C4-2B (cell line): ENCODE results near the gene CELSR1.
A peak's percentile ranks its signal among the peaks of the same experiment; 100 is the strongest.

Source experiments
- CTCF ChIP-seq: fragments of 450-650 bp; conservative IDR thresholded peaks from 2 replicates; pipeline ENCODE4 v1.5.1; 2017; ENCODE audit warnings: mild to moderate bottlenecking
- ZFX ChIP-seq: fragments of 450-650 bp; IDR thresholded peaks from 2 replicates; pipeline ENCODE4 v1.6.1; 2017

- TF ChIP-seq CTCF (peak; percentile 99), ZFX (no peak)
Observed at GRCh38 chr22:46542011-46542985, 4.9 kb upstream of the CELSR1 start.
